Thymus (tissue), 11 donors: ENCODE results near the gene DEXI. TPM values are rescaled to one million over a fixed set of nuclear protein-coding genes. Genes with fewer than 3 reads are reported as not detected.

Experiments used
- DNase-seq, 9 donors: peaks; one replicate each; pipeline ENCODE4 v3.0.0-alpha.2; 2013; ENCODE audit warnings: low spot score in 9 of 9, low read depth in 6 of 9, missing footprints in 1 of 9
- H3K27ac ChIP-seq, 2 donors: one replicate each; pipeline ENCODE4 v1.5.1; 2013; ENCODE audit warnings: control low read depth in 1 of 2, low read depth in 1 of 2, low read length in 1 of 2, mild to moderate bottlenecking in 1 of 2, moderate library complexity in 1 of 2
- H3K27me3 ChIP-seq, 2 donors: one replicate each; pipeline ENCODE4 v1.5.1; 2013; ENCODE audit warnings: low read length in 1 of 2; ENCODE audit not compliant: control insufficient read depth in 2 of 2, insufficient read depth in 1 of 2
- H3K36me3 ChIP-seq, 2 donors: one replicate each; pipeline ENCODE4 v1.5.1; 2013; ENCODE audit warnings: low read length in 1 of 2, mild to moderate bottlenecking in 1 of 2, moderate library complexity in 1 of 2; ENCODE audit not compliant: control insufficient read depth in 2 of 2, insufficient read depth in 2 of 2
- H3K4me1 ChIP-seq, 2 donors: one replicate each; pipeline ENCODE4 v1.5.1; 2013; ENCODE audit warnings: low read length in 2 of 2; ENCODE audit not compliant: control insufficient read depth in 2 of 2, insufficient read depth in 2 of 2
- H3K4me3 ChIP-seq, 2 donors: one replicate each; pipeline ENCODE4 v1.5.1; 2013; ENCODE audit warnings: low read length in 2 of 2, control low read depth in 1 of 2, mild to moderate bottlenecking in 1 of 2
- H3K9me3 ChIP-seq, 2 donors: one replicate each; pipeline ENCODE4 v1.5.1; 2013; ENCODE audit warnings: low read length in 1 of 2, mild to moderate bottlenecking in 1 of 2; ENCODE audit not compliant: control insufficient read depth in 2 of 2, insufficient read depth in 1 of 2
- WGBS: extraction: QIAGEN DNeasy Blood & Tissue Kit; methylation state at CpG from one replicate; pipeline ENCODE4 v1.1.7; 2013; 5-methylcytosine and 5-hydroxymethylcytosine counted together
- polyA plus RNA-seq: library from polyadenylated mRNA; stranded (reverse); fragments of 200-250 nt; gene quantifications from one replicate; pipeline ENCODE4 v1.2.3, GENCODE V29; 2013
- total RNA-seq: library from RNA; stranded (reverse); fragments of 120-200 nt; gene quantifications from one replicate; pipeline ENCODE4 v1.2.4, GENCODE V29; 2013
- donor health status: healthy.

Gene DEXI
- total and polyA plus RNA-seq, 2 donors, result 22.5 to 25.0 TPM

- peaks cover 56 to 73% of the 10 kb centered on the region in 2 donors for H3K4me1 ChIP-seq
- H3K4me3 ChIP-seq, result peak overlapping the region; percentile 64 to 69
- no peaks in the 10 kb centered on the region for H3K9me3 ChIP-seq
- no peaks in the 10 kb centered on the region for H3K27me3 ChIP-seq
- H3K36me3 ChIP-seq, result peaks cover 3 to 11% of the 10 kb centered on the region in 2 donors
- peak overlapping the region in 1 of 2 donors; percentile 34 for H3K27ac ChIP-seq
- WGBS, result 57% methylated on average over 8 of the region's 8 CpGs
- DNase-seq, result no peak
These were observed 1.7 kb downstream of the DEXI start for GRCh38 chr16:10940501-10941079.

GRCh38 chr16:10939649-10940234 lies 2.5 kb downstream of the DEXI start:
- no peaks in the 10 kb centered on the region for H3K27me3 ChIP-seq
- 65% methylated on average over 7 of the region's 7 CpGs for WGBS
- H3K4me1 ChIP-seq, result peaks cover 49 to 64% of the 10 kb centered on the region in 2 donors
- peak overlapping the region in 1 of 2 donors; percentile 64 for H3K4me3 ChIP-seq
- no peaks in the 10 kb centered on the region for H3K9me3 ChIP-seq
- DNase-seq, result peak in 1 of 9 donors; percentile 60
- H3K27ac ChIP-seq, result peak overlapping the region in 1 of 2 donors; percentile 34
- peaks cover 4 to 12% of the 10 kb centered on the region in 2 donors for H3K36me3 ChIP-seq

- 53% methylated on average over 7 of the region's 7 CpGs for WGBS
- Histone ChIP-seq H3K4me3 (no peak overlapping the region), H3K36me3 (peaks cover 7 to 13% of the 10 kb centered on the region in 2 donors)
These were observed 3.2 kb downstream of the DEXI start for GRCh38 chr16:10938796-10939648.

DNA sequence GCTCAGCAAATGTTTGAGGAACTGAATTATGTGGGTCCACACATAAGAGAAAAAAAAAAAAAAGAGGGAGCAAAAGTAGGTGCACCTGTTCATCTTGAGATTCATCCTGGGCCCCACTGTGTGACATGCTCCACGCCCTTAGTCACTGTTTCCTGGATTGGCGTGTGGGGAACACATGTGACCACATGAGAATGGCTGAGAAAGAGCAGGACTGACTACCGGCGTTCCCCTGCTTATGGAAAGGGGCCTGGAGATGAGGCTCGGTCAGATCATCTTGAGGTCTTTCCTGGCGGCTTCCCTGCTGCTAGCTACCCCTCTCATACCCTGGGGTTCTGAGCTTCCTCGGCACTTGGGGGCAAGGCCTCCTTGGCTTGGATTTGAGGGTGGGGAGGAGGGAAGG lies 3.9 kb downstream of the DEXI start:
- Histone ChIP-seq H3K4me1 (peaks cover 43 to 60% of the 10 kb centered on the region in 2 donors), H3K27me3 (no peaks in the 10 kb centered on the region), H3K36me3 (peaks cover 14 to 19% of the 10 kb centered on the region in 2 donors), H3K9me3 (no peaks in the 10 kb centered on the region), H3K27ac (peak overlapping the region in 1 of 2 donors; percentile 30), H3K4me3 (no peak overlapping the region)
- WGBS, result 34% methylated on average over 7 of the region's 7 CpGs
- peak in 1 of 9 donors; percentile 51 for DNase-seq

More at GRCh38 chr16:10938796-10939648, 3.2 kb downstream of the DEXI start:
- peaks cover 49 to 62% of the 10 kb centered on the region in 2 donors for H3K4me1 ChIP-seq
- H3K27me3 ChIP-seq, result no peaks in the 10 kb centered on the region
- DNase-seq, result no peak
- H3K9me3 ChIP-seq, result no peaks in the 10 kb centered on the region
- peak overlapping the region in 1 of 2 donors; percentile 30 for H3K27ac ChIP-seq

DNA sequence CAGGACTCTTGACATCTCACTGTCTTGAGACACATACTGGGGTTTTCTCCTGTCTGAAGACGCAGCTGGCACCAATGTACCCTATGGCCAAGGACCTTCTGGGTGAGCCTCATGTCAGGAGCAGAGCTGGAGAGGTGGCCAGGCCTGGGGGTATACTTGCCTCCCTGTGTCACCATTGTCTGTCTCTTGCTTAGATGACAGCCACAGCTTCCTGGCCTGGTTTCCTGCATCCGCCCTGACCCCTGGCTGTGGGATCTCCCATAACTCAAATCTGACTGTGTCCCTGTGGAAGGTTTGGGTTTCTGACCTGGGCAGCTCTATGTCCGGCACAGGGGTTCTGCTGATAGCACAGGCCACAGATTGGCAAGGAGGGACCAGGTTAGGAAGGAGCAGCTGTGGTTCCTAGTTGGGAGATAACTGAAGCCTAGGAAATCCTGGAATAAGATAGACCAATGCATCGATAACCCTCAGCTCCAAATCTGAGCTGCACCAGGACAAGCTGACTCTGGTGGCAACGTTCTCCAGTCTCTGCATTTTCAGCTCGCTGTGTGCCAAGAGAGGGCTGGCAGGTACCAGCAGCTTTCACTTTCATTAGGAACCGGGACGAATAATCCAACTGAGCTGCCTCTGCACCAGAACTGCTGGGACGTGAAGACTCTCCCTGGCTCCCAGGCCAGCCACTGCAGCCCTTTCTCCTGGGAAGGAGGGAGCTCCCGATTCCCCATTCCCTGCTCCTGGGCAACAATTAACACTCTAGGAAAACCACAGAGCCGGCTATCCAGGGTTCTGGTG lies 5.0 kb downstream of the DEXI start:
- Histone ChIP-seq H3K4me1 (peaks cover 38 to 50% of the 10 kb centered on the region in 2 donors), H3K27me3 (no peaks in the 10 kb centered on the region), H3K4me3 (no peak overlapping the region), H3K36me3 (peaks cover 21 to 22% of the 10 kb centered on the region in 2 donors), H3K9me3 (no peaks in the 10 kb centered on the region), H3K27ac (no peak overlapping the region)
- 56% methylated on average over 11 of the region's 11 CpGs for WGBS
- no peak for DNase-seq

GRCh38 chr16:10936272-10936984 lies 5.8 kb downstream of the DEXI start:
- Histone ChIP-seq H3K27ac (no peak overlapping the region), H3K36me3 (peaks cover 22 to 24% of the 10 kb centered on the region in 2 donors), H3K9me3 (no peaks in the 10 kb centered on the region), H3K27me3 (no peaks in the 10 kb centered on the region), H3K4me3 (no peak overlapping the region), H3K4me1 (peaks cover 38 to 49% of the 10 kb centered on the region in 2 donors)
- DNase-seq, result no peak
- 70% methylated on average over 8 of the region's 8 CpGs for WGBS

DNA sequence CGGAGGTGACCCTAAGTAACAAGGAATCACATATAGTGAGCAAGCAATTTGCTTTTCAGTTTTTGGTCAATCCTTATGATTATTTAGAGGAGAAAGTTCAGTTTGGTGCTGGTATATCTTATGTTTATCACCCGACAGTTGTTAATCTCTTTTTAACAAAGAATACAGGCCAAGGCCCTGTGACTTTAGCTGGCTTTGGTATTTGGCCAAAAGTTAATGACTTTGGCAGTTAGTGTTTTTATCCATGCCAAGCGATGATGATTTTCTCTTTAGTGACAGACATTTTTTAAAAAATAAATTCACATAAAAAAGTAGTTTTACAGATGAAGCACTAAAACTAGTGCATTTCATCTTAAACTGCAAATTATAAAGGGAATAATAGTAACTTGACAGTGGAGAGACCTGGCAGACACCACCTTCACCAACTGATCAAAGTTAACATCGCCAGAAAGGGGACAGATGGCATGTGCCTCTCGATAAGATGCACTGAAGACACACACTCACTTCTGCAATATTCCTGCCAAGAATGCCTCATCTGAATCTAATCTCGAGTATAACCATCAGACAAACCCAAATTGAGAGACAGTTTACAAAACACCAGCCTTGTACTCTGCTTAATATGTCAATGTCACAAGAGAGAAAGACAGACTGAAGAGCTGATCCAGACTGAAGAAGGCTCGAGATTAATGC lies 6.9 kb downstream of the DEXI start:
- 93% methylated on average over 7 of the region's 7 CpGs for WGBS
- H3K4me1 ChIP-seq, result peaks cover 29 to 39% of the 10 kb centered on the region in 2 donors

More for the DNA sequence above, 6.9 kb downstream of the DEXI start:
- Histone ChIP-seq H3K27ac (no peak overlapping the region), H3K4me3 (no peak overlapping the region), H3K9me3 (no peaks in the 10 kb centered on the region), H3K27me3 (no peaks in the 10 kb centered on the region), H3K36me3 (peaks cover 22 to 24% of the 10 kb centered on the region in 2 donors)
- DNase-seq, result no peak
